Measurements from ENCODE around the gene MIA2. TPM values are rescaled to one million over a fixed set of nuclear protein-coding genes. Genes with fewer than 3 reads are reported as not detected.
"Not testable (repeated sequence)": the region's sequence is repeated elsewhere in the genome, so short reads cannot be mapped to it uniquely, and the experiment has no call there.

MIA2 gene
- total RNA-seq, 4 donors from 2014 or later = 10.9 to 17.0 (median 12.6) TPM

DNA sequence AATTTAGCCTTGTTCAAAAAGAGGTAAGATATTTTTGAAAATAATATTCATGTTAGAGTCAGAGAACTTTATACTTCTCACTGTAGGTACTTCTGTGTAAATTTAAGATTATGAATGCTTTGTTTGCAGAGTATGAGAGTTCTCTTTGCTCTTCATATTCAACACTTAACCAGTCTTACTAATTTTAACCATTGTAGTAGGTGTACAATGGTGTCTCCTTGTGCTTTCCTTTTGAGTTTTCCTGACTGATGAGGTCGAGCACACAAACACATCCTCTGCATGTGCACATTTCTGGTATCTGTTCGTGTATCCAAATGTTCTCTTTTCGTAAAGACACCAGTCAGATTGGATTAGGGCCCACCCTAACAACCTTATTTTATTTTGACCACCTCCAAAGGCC lies 45.8 kb downstream of the MIA2 start:
- Histone ChIP-seq H3K36me3 (peaks cover 0 to 47% (median 32%) of the 10 kb centered on the region in 4 donors), H3K4me1 (peaks cover 0 to 18% (median 10%) of the 10 kb centered on the region in 4 donors), H3K9me3 (no peaks in the 10 kb centered on the region), H3K4me3 (no peak overlapping the region), H3K27me3 (no peaks in the 10 kb centered on the region), H3K27ac (replicated peaks in 1 of 4) (no peak overlapping the region)
- WGBS = 98% methylated on average over 3 of the region's 3 CpGs
- intact Hi-C loops (cut with DNase I) = no loop called here
- no peak for DNase-seq (ENCODE audit: extremely low spot score)
- TF ChIP-seq POLR2AphosphoS5 (IDR thresholded peaks at IDR 0.05) (no peak), POLR2A (IDR thresholded peaks at IDR 0.05; ENCODE audit: low read depth) (no peak), EP300 (IDR thresholded peaks at IDR 0.05) (no peak)
- TF ChIP-seq, protein P1, sequence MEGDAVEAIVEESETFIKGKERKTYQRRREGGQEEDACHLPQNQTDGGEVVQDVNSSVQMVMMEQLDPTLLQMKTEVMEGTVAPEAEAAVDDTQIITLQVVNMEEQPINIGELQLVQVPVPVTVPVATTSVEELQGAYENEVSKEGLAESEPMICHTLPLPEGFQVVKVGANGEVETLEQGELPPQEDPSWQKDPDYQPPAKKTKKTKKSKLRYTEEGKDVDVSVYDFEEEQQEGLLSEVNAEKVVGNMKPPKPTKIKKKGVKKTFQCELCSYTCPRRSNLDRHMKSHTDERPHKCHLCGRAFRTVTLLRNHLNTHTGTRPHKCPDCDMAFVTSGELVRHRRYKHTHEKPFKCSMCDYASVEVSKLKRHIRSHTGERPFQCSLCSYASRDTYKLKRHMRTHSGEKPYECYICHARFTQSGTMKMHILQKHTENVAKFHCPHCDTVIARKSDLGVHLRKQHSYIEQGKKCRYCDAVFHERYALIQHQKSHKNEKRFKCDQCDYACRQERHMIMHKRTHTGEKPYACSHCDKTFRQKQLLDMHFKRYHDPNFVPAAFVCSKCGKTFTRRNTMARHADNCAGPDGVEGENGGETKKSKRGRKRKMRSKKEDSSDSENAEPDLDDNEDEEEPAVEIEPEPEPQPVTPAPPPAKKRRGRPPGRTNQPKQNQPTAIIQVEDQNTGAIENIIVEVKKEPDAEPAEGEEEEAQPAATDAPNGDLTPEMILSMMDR (IDR thresholded peaks at IDR 0.05) = no peak

DNA sequence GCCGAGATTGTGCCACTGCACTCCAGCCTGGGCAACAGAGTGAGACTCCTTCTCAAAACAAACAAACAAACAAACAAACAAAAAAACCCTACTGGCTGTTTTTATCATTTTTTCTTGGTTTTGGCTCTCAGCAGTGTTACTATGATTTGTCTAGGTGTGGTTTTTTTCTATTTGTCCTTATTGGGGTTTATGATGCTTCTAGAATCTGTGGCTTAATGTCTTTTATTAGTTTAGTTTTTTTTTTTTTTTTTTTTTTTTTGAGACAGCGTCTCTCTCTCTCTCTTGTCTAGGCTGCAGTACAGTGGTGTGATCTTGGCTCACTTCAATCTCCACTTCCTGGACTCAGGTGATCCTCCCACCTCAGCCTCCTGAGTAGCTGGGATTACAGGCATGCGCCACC lies 47.0 kb downstream of the MIA2 start:
- H3K27ac ChIP-seq (replicated peaks in 1 of 4); DNase-seq (ENCODE audit: extremely low spot score); H3K27me3 ChIP-seq; intact Hi-C loops (cut with DNase I); H3K4me3 ChIP-seq; H3K9me3 ChIP-seq: not testable (repeated sequence)
- peaks cover 0 to 13% (median 7%) of the 10 kb centered on the region in 4 donors for H3K4me1 ChIP-seq
- H3K36me3 ChIP-seq = peaks cover 0 to 47% (median 32%) of the 10 kb centered on the region in 4 donors
- 100% methylated on average over 3 of the region's 3 CpGs for WGBS

DNA sequence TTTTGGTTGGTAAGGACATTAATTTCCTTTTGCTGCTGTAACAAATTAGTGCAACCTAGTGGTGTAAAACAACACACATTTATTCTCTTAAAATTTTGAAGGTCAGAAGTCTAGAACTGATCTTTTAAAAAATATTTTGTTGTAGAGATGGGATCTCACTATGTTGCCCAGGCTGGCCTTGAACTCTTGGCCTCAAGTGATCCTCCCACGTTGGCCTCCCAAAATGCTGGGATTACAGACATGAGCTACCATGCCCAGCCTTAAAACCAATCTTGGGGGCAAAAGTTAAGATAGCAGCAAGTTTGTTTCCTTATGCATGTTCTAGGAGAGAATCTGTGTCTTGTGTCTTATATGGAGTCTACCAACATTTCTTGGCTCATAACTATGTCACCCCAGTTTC lies 55.8 kb downstream of the MIA2 start:
- Histone ChIP-seq H3K27me3 (no peaks in the 10 kb centered on the region), H3K9me3 (no peaks in the 10 kb centered on the region), H3K36me3 (peaks cover 8 to 41% (median 26%) of the 10 kb centered on the region in 4 donors), H3K4me1 (peaks cover 0 to 4% (median 0%) of the 10 kb centered on the region in 4 donors), H3K4me3 (no peak overlapping the region), H3K27ac (replicated peaks in 1 of 4) (no peak overlapping the region)
- no peak for TF ChIP-seq POLR2AphosphoS5 (IDR thresholded peaks at IDR 0.05)
- TF ChIP-seq, protein P1 (IDR thresholded peaks at IDR 0.05) = no peak
- TF ChIP-seq POLR2A (IDR thresholded peaks at IDR 0.05; ENCODE audit: low read depth) = no peak
- TF ChIP-seq EP300 (IDR thresholded peaks at IDR 0.05) = no peak
- DNase-seq (ENCODE audit: extremely low spot score) = no peak
- intact Hi-C loops (cut with DNase I) = no loop called here
- 85% methylated on average over 1 of the region's 1 CpG for WGBS

DNA sequence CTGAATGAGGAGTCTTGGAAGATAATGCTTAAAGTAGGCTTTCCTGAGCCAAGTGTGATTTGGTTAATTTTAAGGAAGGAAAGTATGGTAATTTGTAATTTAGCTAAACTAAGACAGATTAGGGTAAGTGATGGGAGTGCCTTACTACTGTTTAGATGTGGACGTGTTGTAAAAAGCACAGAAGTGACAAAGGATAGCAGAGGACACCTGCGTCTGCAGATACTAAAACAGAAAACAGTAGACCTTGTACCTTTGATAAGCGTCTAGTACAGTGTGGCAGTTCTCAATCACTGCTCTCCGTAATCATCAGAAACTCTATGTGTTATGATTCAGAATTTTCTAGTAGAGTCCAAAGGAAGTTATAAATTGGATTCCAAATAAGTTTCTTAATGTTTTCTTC lies 58.0 kb downstream of the MIA2 start:
- Histone ChIP-seq H3K4me3 (no peak overlapping the region), H3K27ac (replicated peaks in 1 of 4) (no peak overlapping the region), H3K4me1 (peaks cover 0 to 4% (median 0%) of the 10 kb centered on the region in 4 donors), H3K27me3 (no peaks in the 10 kb centered on the region), H3K9me3 (no peaks in the 10 kb centered on the region), H3K36me3 (peaks cover 26 to 56% (median 41%) of the 10 kb centered on the region in 4 donors)
- WGBS = 93% methylated on average over 4 of the region's 4 CpGs
- intact Hi-C loops (cut with DNase I) = no loop called here
- TF ChIP-seq EP300 (IDR thresholded peaks at IDR 0.05) (no peak), POLR2AphosphoS5 (IDR thresholded peaks at IDR 0.05) (no peak), POLR2A (IDR thresholded peaks at IDR 0.05; ENCODE audit: low read depth) (no peak)
- TF ChIP-seq, protein P1 (IDR thresholded peaks at IDR 0.05) = no peak
- DNase-seq (ENCODE audit: extremely low spot score) = no peak

DNA sequence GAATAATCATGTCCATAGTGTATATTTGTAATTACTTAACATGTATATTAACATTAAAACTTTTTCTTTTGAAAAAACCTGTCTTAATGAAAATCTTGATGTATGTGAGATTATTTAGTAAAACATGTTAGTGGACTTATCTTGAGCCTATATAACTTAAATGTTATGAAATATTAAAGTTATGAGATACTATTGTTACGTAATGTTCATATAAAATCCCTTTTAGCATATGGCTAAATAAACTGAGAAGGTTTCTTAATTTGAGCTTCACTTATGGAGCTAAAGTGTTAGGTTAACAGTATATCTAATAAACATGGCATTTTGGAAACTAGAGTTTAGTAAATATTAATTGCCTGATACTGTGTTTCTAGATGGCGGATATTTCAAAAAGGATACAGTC lies 59.9 kb downstream of the MIA2 start:
- Histone ChIP-seq H3K36me3 (peaks cover 29 to 57% (median 43%) of the 10 kb centered on the region in 4 donors), H3K27me3 (no peaks in the 10 kb centered on the region), H3K9me3 (no peaks in the 10 kb centered on the region), H3K27ac (replicated peaks in 1 of 4) (no peak overlapping the region), H3K4me3 (no peak overlapping the region), H3K4me1 (peaks cover 0 to 4% (median 0%) of the 10 kb centered on the region in 4 donors)
- intact Hi-C loops (cut with DNase I) = no loop called here
- TF ChIP-seq POLR2AphosphoS5 (IDR thresholded peaks at IDR 0.05) = no peak
- TF ChIP-seq, protein P1 (IDR thresholded peaks at IDR 0.05) = no peak
- TF ChIP-seq POLR2A (IDR thresholded peaks at IDR 0.05; ENCODE audit: low read depth) = no peak
- TF ChIP-seq EP300 (IDR thresholded peaks at IDR 0.05) = no peak
- WGBS = 98% methylated on average over 2 of the region's 2 CpGs
- DNase-seq (ENCODE audit: extremely low spot score) = no peak

DNA sequence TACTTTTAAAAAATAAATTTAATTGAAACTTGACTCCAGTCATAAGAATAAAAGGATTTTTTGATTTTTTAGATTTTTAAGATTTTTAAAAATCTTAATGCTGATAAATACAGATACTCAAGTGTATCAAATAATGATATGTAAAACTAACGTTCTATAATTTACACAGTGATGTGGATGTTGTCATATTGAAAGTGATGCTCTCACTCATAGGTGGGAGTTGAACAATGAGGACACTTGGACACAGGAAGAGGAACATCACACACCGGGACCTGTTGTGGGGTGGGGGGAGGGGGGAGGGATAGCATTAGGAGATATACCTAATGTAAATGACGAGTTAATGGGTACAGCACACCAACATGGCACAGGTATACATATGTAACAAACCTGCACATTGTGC lies 66.7 kb downstream of the MIA2 start:
- H3K27me3 ChIP-seq; H3K4me1 ChIP-seq; DNase-seq (ENCODE audit: extremely low spot score); intact Hi-C loops (cut with DNase I); H3K27ac ChIP-seq (replicated peaks in 1 of 4); H3K4me3 ChIP-seq; H3K9me3 ChIP-seq: not testable (repeated sequence)
- H3K36me3 ChIP-seq = peaks cover 16 to 76% (median 37%) of the 10 kb centered on the region in 4 donors
- 90% methylated on average over 3 of the region's 3 CpGs for WGBS
